SHP77 treated with DMSO at 0.1 percent for 48 hours (cell line): ENCODE measurements around the gene PI16.

Experiments
- DNase-seq: peaks from one replicate; lab custom pipeline; 2025; lab: John Stamatoyannopoulos, UW

The PI16 gene

DNA sequence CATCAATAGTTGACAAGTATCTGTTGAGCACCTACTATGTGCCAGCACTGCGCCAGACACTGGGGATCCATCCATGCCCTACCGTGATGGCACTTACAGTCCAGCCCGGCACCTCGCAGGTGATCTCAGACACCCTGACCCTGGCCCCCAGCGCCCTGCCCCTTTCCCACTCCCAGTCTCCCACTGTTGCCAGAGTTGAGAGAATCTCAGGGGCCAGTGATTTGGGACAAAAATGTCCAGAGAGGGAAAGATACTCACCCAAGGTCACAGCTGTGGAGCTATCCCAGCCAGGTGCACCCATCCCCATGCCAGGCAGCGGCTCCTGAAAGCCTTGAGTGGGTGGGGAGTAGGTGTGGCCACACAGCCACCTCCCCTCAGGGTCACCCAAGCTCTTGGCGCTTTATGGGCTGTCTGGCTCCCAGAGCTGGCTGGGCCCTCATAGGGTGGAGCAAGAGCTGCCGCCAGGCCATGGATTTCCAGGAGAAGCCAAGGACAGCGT lies 3.3 kb downstream of the PI16 start:
- DNase-seq: no peak

DNA sequence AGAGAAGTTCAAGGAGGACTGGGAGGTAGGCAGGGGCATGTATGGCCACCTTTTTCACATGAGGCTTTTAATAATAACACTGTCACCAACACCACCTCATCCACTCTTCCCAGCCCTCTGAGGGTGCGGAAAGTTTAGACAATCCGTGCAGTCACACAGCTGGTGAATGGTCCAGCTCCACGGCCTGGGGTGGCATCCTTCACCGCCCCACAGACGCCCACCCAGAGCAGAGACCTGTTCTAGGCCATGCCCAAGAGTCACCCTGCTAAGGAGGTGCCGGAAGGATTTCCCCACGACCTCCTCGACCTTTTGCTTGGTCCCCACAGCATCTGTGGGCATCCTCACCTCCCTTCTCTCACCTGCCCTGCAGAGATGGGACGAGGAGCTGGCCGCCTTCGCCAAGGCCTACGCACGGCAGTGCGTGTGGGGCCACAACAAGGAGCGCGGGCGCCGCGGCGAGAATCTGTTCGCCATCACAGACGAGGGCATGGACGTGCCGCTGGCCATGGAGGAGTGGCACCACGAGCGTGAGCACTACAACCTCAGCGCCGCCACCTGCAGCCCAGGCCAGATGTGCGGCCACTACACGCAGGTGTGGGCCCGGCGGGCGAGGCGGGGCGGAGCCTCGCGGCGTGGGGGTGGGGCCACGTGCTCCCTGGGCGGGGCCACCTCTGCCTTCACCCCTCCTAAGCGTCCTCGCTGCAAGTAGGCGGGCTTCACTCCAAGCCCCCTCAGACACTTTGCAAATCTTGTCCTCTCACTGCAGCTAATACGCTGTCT lies 4.4 kb downstream of the PI16 start:
- no peak for DNase-seq

DNA sequence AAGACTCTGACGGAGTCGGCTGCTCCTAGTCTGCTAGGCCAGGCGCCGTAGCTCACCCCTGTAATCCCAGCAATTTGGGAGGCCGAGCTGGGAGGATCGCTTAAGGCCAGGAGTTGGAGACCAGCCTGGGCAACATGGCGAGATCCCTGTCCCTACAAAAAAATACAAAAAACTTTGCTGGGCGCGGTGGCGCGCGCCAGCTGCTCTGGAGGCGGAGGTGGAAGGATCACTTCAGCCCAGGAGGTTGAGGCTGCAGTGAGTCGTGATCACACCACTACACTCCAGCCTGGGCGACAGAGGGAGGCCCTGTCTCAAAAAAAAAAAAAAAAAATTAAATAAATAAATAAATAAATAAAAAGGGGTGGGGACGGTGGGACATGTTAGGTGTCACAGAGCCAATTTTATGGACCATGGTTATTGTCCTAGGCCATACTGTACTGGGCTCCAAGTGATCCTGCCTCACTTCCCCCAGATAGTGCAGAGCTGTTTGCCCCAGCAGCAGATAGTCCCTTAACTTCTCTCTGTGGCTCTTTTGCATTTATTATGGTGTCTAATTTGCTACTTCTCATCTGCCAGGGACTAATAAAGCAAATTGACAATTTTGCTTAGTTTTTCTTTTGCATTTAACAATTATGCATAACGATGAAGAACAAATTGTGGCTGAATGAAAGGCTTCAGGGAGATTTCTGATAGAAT lies 5.2 kb downstream of the PI16 start:
- DNase-seq: no peak

DNA sequence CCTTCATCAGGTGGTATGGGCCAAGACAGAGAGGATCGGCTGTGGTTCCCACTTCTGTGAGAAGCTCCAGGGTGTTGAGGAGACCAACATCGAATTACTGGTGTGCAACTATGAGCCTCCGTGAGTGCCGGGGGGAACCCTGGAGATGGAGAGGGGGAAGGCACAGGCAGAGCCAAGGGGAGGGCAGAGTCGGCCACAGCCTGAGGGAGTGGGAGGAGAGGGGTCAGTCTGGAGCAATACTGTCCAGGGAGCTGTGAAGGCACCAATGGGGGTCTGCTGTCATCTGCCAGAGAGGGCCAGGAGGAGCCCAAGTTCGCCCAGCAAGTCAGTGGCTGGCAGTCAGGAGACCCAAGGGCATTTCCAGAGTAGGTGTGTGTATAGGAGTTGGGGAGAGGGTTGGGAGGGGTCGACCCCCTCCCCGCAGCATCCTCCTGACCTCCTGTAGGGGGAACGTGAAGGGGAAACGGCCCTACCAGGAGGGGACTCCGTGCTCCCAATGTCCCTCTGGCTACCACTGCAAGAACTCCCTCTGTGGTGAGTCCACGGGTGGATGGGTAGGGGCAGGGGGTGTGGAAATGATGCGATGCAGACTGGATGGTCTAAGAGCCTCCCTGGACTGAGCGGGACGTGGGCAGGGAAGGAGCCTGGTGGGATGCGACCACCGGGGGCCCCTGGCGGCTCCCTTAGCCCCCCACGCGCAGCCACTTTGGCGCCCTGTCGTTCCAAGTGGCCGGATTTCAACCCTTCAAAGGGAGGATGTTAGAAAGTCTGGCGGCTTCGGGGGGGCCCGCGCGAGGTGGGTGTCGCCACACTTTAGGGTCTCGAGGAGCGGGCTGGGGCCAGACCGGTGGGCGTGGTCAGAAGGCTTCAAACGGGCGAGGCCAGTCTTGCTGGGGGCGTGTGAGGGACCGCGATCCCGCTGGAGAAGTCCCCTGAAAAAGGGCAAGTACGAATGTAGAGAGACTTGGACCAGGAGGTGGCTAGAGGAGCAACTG lies 7.2 kb downstream of the PI16 start:
- DNase-seq: no peak

DNA sequence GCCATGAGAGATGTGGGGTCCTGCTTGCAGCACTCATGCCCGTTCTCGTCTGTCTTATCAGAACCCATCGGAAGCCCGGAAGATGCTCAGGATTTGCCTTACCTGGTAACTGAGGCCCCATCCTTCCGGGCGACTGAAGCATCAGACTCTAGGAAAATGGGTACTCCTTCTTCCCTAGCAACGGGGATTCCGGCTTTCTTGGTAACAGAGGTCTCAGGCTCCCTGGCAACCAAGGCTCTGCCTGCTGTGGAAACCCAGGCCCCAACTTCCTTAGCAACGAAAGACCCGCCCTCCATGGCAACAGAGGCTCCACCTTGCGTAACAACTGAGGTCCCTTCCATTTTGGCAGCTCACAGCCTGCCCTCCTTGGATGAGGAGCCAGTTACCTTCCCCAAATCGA lies 8.3 kb downstream of the PI16 start:
- DNase-seq: no peak

DNA sequence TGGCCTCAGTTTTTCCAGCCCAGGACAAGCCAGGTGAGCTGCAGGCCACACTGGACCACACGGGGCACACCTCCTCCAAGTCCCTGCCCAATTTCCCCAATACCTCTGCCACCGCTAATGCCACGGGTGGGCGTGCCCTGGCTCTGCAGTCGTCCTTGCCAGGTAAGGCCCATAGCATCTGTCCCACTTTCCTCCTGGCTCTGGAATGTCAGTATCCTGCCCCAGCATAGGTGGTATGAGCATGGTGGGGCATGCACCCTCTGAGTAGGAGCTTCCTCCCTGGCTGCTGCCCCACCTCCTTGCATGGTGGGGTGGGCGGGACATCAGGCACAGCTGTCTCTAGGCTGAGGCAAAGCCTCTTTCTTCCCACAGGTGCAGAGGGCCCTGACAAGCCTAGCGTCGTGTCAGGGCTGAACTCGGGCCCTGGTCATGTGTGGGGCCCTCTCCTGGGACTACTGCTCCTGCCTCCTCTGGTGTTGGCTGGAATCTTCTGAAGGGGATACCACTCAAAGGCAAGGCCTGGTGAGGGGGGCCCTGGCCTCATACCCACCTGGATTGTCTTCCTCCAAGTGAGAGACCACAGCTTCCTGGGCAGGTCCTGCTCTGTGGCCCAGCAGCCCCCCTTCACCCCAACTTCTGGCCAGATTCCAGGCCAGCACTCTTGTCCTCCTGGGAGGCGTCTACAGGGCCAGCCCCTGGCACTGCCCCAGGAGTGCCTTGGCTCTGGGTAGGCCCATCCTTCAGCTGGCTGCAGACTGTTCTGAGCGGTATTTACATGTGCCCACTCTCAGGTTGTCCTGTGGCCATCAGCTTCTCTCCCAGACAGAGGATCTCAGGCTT lies 9.1 kb downstream of the PI16 start:
- no peak for DNase-seq

DNA sequence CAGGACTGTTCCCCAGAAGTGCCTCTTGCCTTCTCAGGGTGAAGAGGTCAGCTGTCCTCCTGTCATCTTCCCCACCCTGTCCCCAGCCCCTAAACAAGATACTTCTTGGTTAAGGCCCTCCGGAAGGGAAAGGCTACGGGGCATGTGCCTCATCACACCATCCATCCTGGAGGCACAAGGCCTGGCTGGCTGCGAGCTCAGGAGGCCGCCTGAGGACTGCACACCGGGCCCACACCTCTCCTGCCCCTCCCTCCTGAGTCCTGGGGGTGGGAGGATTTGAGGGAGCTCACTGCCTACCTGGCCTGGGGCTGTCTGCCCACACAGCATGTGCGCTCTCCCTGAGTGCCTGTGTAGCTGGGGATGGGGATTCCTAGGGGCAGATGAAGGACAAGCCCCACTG lies 9.8 kb downstream of the PI16 start:
- DNase-seq: no peak

DNA sequence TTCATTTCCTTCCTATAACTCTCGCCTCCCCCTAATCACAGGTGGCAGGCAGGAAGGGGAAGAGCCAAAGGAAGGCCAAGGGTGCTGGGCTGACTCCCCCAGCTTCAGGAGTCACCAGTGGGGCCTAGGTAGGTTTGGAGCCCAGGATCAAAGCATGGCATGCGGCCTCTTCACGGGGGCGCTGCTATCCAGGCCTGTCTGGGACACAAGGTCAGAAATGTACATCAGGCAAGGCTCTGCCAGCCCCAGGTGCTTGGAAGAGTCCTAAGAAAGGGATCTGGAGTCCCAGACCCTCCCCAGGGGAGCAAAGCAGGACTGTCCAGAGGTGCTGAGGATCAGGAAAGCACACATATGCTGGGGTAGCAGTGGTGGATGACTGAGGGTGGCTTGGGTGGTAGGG lies 10.4 kb downstream of the PI16 start:
- no peak for DNase-seq

DNA sequence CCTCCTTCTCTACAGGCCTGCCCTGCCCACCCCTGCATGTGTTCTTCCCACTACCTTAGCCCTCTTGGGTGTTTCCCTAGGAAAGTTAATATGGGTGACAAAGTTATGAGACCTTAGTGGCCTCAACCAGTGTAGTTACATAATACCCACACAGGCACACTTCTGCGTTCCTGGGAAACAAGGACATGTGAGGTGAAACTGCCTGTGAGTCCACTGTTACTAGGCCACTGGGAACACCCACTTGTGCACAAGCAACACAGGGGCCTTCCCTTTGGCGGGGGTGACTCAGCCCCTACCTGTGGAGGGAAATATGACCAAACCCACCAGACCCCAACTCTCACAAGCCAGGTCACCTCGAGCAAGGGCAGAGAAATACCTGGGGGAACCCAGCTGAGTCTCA lies 12.8 kb downstream of the PI16 start:
- DNase-seq: no peak

DNA sequence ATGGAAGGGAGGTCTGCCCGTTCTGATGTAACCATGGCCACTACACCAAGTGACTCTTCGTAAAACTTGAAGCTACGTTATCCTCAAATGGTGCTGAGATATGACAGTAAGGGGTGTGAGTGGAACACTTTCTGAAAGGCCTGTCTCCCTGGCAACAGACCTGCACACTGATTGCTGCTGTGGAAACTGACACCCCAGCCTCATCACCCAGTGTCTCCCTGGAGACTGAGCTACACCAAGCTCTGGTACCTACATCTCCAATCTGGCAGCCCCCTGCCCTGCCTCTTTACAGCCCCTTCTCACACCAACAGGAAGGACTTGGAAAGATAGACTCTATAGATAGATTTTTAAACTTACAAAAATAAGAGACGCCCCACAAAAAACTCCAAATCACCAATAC lies 13.2 kb downstream of the PI16 start:
- no peak for DNase-seq

DNA sequence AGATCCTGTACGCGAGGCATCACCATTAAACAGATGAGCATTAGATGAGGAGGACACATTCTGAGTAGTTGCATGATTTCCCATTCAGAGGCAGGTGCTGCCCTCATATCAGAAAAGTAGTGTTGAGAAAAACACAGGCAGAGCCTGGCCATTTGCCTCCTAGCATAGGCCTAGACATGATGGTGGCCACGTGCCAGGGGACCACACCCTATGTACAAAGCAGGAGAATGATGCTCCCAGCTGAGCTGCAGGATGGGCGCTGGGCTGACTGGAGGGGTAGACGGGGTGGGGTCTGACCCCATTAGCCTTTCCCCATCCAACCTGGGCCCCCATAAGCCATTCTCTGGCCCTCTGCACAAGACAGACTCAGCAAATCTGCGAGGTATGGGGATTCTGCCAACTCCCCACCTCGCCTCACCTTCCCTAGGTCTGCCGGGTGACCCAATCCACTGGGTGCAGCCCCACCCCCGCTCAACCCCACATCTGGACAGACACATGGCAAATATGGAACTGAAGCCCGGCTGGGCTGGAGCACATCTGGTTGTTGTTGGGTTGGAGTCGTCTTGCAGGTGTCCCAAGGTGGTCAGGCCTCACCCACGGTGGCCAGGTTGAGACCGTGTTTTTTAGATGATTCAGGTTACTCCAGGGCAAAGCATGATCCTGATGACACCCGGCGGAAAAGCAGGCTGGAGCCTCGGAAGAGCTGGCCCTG lies 13.9 kb downstream of the PI16 start:
- no peak for DNase-seq

DNA sequence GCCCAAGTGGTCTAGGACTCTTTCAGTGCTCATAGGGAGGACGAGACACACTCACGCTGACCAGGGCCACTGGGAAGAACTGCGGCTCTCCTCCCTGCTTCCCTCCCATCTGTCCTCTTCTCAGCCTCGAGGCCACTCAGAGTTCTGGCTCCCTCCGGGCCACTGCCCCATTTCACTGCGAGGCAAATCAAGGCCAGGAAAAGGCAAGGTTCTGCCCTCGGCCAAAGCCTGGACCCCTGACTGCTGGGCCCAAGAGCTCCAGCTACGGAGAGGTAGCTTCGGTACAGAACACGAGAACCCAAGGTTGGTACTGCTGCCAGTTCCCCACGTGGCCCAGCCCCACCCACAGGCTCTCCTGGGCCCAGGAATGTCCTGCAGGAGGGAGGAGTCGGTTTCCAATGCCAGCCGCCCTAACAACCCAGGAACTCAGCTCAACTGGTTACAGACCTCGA lies 14.7 kb downstream of the PI16 start:
- DNase-seq: no peak

DNA sequence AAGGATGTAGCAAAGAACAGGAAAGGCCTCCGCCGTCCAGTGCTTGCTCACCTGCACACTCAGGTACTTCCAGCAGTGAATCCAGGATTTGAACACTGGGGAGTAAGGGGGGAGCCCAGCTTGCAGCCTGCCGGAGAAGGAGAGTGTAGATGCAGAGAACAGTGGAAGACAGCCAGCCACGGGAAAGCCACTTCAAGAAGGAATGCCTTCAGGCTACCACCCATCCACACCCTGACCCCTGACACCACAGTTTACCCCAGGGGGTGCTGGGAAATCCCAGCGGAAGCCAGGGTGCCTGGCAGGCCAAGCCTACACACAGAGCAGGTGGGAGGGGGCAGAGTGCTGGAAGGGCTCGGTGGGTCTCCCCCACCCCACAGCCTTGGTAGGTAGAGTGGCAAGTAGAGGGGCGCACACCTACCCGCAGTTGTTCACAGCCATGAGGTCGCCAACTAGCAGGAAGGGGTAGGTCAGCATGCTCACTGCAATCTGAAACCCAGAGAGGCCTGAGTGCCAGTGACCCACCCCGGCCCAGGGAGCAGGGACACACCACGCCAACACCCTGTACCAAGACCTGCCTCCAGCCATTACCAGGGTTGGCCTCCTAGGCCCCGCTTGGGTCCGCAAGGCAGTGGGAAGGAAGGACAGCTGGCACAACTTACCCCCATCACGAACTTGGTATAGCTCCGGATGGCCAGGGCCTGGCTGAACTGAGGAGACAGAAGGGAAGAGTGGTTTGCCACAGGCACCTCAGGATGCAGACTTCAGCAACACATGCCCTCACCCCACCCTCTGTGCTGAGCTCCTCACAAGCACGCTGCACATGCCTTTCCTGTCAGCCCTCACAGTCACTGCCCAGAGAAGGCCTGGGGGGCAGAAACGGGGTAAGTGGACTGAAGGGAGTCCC lies 15.7 kb downstream of the PI16 start:
- no peak for DNase-seq

DNA sequence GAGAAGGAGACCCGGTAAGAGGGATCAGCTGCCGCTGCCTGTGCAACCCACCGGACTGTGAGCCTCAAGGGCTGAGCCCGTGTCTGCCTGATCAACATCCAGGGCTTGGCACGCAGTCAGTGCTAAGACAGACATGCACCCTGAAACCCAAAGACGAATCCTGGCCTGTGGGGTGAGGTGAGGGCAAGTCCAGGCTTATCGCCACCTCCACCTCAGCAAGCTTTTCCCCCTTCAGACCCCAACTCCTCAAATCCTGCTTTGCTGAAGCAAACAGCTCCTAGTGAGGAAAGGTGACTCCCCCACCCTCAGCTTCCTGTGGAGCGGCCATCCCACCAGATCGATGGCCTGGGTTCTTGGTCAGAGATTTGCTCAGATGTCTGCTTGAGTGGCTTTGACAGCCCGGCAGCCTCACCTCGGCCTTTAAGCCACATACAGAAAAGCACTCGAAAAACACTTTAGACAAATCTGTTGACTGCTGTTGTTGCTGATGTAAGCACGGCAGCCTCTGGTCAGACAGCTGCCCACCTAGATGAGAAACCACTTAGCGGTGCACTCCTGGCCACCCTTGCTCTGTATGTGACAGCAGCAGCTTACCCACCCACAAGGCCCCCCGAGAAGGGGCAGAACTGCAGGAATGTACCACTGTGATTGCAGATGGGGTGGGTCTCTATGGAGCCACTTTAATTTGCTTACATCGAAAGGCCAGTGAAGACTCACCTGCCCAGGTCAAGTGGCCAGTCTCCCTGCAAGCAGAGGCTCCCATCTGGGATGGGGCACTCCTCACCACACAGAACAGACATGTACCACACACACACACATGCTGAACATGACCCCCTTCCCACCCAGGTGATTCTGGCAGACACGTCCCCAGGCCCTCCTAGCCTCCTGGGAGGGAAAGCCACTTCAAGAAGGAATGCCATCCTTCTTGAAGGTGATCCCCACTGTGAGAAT lies 16.6 kb downstream of the PI16 start:
- DNase-seq: no peak

DNA sequence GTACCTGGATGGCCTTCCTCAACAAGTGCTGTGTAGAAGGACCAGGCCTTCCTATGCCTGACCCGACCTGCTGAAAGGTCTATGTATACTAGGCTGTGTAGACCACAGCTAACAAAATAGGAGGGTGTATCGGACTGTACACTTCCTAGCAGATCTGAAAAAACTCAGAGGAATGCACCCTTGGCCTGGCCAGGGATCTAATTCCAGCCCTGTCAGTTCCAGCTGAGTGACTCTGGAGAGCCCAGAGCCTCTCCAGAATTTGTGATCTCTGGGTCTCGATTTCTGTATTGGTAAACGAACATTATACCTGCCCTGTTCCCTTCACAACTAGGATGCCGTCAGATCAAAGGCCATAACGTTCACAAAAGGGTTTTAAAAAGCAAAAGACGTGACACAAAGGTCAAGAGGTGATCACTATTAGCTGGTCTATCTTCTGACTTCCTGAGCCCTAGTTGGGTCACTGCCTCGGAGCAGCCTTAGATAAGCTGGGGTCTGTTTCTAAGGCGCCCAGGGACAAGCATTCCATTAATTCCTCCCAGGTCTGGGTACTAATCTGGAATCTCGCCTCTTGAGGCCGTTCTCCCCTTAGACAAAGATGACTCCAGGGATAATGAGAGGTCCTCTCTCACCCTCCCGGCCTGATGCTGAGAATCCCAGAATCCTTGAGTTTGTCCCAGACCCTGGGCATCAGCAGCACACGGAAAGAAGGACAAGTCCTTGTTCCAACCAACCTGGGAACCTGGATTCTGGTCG lies 17.6 kb downstream of the PI16 start:
- DNase-seq: no peak

DNA sequence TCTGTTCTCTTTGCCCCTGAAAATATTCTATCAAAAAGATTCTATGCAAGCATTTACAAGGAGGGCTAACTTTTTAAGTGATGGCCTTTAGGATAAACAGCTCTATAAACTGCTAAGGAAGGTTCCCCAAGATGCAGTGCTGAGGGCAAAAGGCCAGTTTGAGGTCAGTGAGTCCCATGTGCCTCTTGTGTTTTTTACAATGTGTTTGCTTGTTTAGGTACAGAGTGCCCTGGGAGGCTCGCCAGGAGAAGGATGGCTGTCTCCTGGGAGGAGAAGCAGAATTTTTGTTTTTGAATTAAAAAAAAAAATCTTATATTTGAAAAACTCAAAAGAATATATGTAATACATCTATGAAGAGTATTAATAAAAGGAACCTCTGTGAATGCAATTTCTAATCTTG lies 18.7 kb downstream of the PI16 start:
- DNase-seq: no peak

DNA sequence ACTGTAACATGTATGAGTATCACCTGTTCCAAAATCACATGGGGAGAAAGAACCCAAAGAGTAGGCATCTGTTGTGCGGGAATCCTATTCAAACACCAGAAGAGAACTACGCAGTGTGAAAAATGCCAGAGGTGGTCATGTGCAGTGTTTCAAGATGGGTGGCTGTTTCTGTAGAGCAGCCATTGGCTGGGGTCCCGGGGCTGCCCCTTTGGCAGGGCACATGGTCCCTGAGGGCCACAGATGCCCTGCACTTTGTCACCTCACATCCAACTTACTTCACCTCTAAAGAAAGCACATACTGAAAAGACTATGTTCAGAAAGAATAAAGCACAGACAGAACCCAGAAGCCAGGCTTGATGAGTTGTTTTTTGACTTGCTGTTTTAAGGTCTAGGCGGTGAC lies 19.1 kb downstream of the PI16 start:
- no peak for DNase-seq
